ENCODE results near the gene SUPT5H. TPM values are rescaled to one million over a fixed set of nuclear protein-coding genes. Genes with fewer than 3 reads are reported as not detected.
A peak's percentile ranks its signal among the peaks of the same experiment; 100 is the strongest.

SUPT5H gene
- total RNA-seq, 5 donors from 2014 or later (not counting 1 experiment from before 2014, with no cell fraction given): 180 to 301 (median 194) TPM

- peak overlapping the region; percentile 84 to 90 (median 88) for H3K4me3 Mint-ChIP-seq
- peaks cover 15% of the 10 kb centered on the region in 2 donors for H3K36me3 ChIP-seq (ENCODE audit: control insufficient read depth in 2 of 2, extremely low read depth in 1 of 2, insufficient read depth in 1 of 2, low read length in 1 of 2)
- ATAC-seq (replicated peaks in 1 of 4): no peak
Measured at GRCh38 chr19:39481229-39481545, 35.8 kb downstream of the SUPT5H start.

DNA sequence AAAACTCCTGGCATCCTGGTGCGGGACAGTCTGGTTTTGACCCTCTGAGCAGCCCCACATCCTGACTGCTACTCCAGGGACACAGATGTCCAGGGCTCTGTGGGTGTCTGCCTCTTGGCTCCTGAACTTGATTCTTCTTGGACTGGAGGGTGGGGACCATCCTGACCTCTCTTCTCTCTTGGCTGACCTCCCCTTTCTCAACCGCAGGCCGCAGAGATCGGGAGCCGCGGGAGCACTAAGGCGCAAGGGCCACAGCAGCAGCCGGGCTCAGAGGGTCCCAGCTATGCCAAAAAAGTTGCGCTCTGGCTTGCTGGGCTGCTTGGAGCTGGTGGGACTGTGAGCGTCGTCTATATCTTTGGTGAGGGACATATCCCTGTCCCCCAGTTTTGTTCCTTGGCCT lies 36.3 kb downstream of the SUPT5H start:
- Histone ChIP-seq H3K36me3 (ENCODE audit: control insufficient read depth in 2 of 2, extremely low read depth in 1 of 2, insufficient read depth in 1 of 2, low read length in 1 of 2) (peaks cover 18 to 19% of the 10 kb centered on the region in 2 donors), H3K4me1 (ENCODE audit: control insufficient read depth in 1 of 2, extremely low read depth in 1 of 2, insufficient read depth in 2 of 2, low read length in 2 of 2) (peaks cover 6 to 22% of the 10 kb centered on the region in 2 experiments), H3K9me3 (no peaks in the 10 kb centered on the region), H3K4me3 (ENCODE audit: control insufficient read depth in 1 of 2, extremely low read depth in 1 of 2, low read length in 1 of 2) (peak overlapping the region; percentile 90 to 97), H3K27me3 (replicated peaks in 1 of 2; ENCODE audit: control insufficient read depth in 2 of 2, extremely low read depth in 1 of 2, insufficient read depth in 2 of 2, low read length in 1 of 2) (no peaks in the 10 kb centered on the region), H3K27ac (ENCODE audit: low read length) (no peak overlapping the region)
- H3K27ac Mint-ChIP-seq: peak overlapping the region; percentile 65 to 79
- DNase-seq: no peak
- WGBS (ENCODE audit: insufficient coverage): 93% methylated on average over 5 of the region's 11 CpGs
- ChIA-PET CTCF (no interaction called here), POLR2A (no interaction called here)
- H3K4me1 Mint-ChIP-seq: peaks cover 25 to 28% (median 26%) of the 10 kb centered on the region in 3 donors
- H3K36me3 Mint-ChIP-seq: peaks cover 11% of the 10 kb centered on the region
- peak overlapping the region; percentile 84 to 90 (median 88) for H3K4me3 Mint-ChIP-seq
- no peak for ATAC-seq (replicated peaks in 1 of 4)
- H3K27me3 Mint-ChIP-seq: no peaks in the 10 kb centered on the region
- no peaks in the 10 kb centered on the region for H3K9me3 Mint-ChIP-seq

More at GRCh38 chr19:39481229-39481545, 35.8 kb downstream of the SUPT5H start:
- Mint-ChIP-seq H3K27ac (peak overlapping the region; percentile 65 to 79), H3K36me3 (peaks cover 12% of the 10 kb centered on the region), H3K4me1 (peaks cover 25 to 28% (median 26%) of the 10 kb centered on the region in 3 donors), H3K9me3 (no peaks in the 10 kb centered on the region), H3K27me3 (no peaks in the 10 kb centered on the region)
- DNase-seq: no peak
- H3K27me3 ChIP-seq (replicated peaks in 1 of 2; ENCODE audit: control insufficient read depth in 2 of 2, extremely low read depth in 1 of 2, insufficient read depth in 2 of 2, low read length in 1 of 2): no peaks in the 10 kb centered on the region
- 4% methylated on average over 7 of the region's 12 CpGs for WGBS (ENCODE audit: insufficient coverage)
- POLR2A ChIA-PET: interaction anchor here (0.6 to 1.0 kb wide), 2 partner anchors 33 to 45 kb away, joined by 7 read pairs; partner anchors contain the start of gene RPS16 (in 1 of the 2)
- no peaks in the 10 kb centered on the region for H3K9me3 ChIP-seq
- peak overlapping the region; percentile 90 to 97 for H3K4me3 ChIP-seq (ENCODE audit: control insufficient read depth in 1 of 2, extremely low read depth in 1 of 2, low read length in 1 of 2)
- peak overlapping the region; percentile 73 for H3K27ac ChIP-seq (ENCODE audit: low read length)
- peaks cover 6 to 22% of the 10 kb centered on the region in 2 experiments for H3K4me1 ChIP-seq (ENCODE audit: control insufficient read depth in 1 of 2, extremely low read depth in 1 of 2, insufficient read depth in 2 of 2, low read length in 2 of 2)
- CTCF ChIA-PET: interaction anchor here in 1 of 2 donors (0.6 to 1.2 kb wide), 5 partner anchors 12 to 99 kb away, joined by 3 to 7 read pairs (median 3); partner anchors contain the start of genes EID2, MED29 and PAF1

- DNase-seq (no peak), ATAC-seq (replicated peaks in 1 of 4) (no peak)
- Mint-ChIP-seq H3K4me1 (peaks cover 25 to 30% (median 26%) of the 10 kb centered on the region in 3 donors), H3K36me3 (peaks cover 17% of the 10 kb centered on the region), H3K27ac (no peak overlapping the region), H3K27me3 (no peaks in the 10 kb centered on the region), H3K9me3 (no peaks in the 10 kb centered on the region), H3K4me3 (peak overlapping the region; percentile 36 to 84 (median 44))
- peaks cover 27 to 29% of the 10 kb centered on the region in 2 donors for H3K36me3 ChIP-seq (ENCODE audit: control insufficient read depth in 2 of 2, extremely low read depth in 1 of 2, insufficient read depth in 1 of 2, low read length in 1 of 2)
- H3K4me1 ChIP-seq (ENCODE audit: control insufficient read depth in 1 of 2, extremely low read depth in 1 of 2, insufficient read depth in 2 of 2, low read length in 2 of 2): peaks cover 6 to 22% of the 10 kb centered on the region in 2 experiments
- no peaks in the 10 kb centered on the region for H3K9me3 ChIP-seq
- no peak overlapping the region for H3K4me3 ChIP-seq (ENCODE audit: control insufficient read depth in 1 of 2, extremely low read depth in 1 of 2, low read length in 1 of 2)
- ChIA-PET CTCF (no interaction called here), POLR2A (no interaction called here)
- no peak overlapping the region for H3K27ac ChIP-seq (ENCODE audit: low read length)
- no peaks in the 10 kb centered on the region for H3K27me3 ChIP-seq (replicated peaks in 1 of 2; ENCODE audit: control insufficient read depth in 2 of 2, extremely low read depth in 1 of 2, insufficient read depth in 2 of 2, low read length in 1 of 2)
- no CpG with 5 or more reads among the region's 6 CpGs for WGBS (ENCODE audit: insufficient coverage)
Measured at GRCh38 chr19:39483141-39483540, 37.8 kb downstream of the SUPT5H start.

- POLR2A ChIA-PET: no interaction called here
- H3K36me3 Mint-ChIP-seq: peaks cover 32% of the 10 kb centered on the region
Measured at GRCh38 chr19:39489756-39490155, 44.4 kb downstream of the SUPT5H start.

GRCh38 chr19:39492225-39492624 lies 46.8 kb downstream of the SUPT5H start:
- ATAC-seq (replicated peaks in 1 of 4) (no peak), DNase-seq (no peak)
- ChIA-PET POLR2A (no interaction called here), CTCF (interaction anchor here (0.5 to 0.7 kb wide), 3 partner anchors 19 to 388 kb away, joined by 3 to 10 read pairs (median 7); no protein-coding TSS in a partner anchor)
- no peak overlapping the region for H3K27ac Mint-ChIP-seq
- H3K9me3 ChIP-seq: no peaks in the 10 kb centered on the region
- peaks cover 21% of the 10 kb centered on the region for H3K36me3 Mint-ChIP-seq
- no peaks in the 10 kb centered on the region for H3K4me1 Mint-ChIP-seq
- no peaks in the 10 kb centered on the region for H3K4me1 ChIP-seq (ENCODE audit: control insufficient read depth in 1 of 2, extremely low read depth in 1 of 2, insufficient read depth in 2 of 2, low read length in 2 of 2)
- no peak overlapping the region for H3K27ac ChIP-seq (ENCODE audit: low read length)
- H3K9me3 Mint-ChIP-seq: no peaks in the 10 kb centered on the region
- no peak overlapping the region for H3K4me3 ChIP-seq (ENCODE audit: control insufficient read depth in 1 of 2, extremely low read depth in 1 of 2, low read length in 1 of 2)
- H3K27me3 ChIP-seq (replicated peaks in 1 of 2; ENCODE audit: control insufficient read depth in 2 of 2, extremely low read depth in 1 of 2, insufficient read depth in 2 of 2, low read length in 1 of 2): peaks cover 0 to 14% of the 10 kb centered on the region in 2 experiments
- no peak overlapping the region for H3K4me3 Mint-ChIP-seq
- WGBS (ENCODE audit: insufficient coverage): 82% methylated on average over 2 of the region's 6 CpGs
- peaks cover 6 to 9% of the 10 kb centered on the region in 2 donors for H3K27me3 Mint-ChIP-seq
- peaks cover 26 to 32% of the 10 kb centered on the region in 2 donors for H3K36me3 ChIP-seq (ENCODE audit: control insufficient read depth in 2 of 2, extremely low read depth in 1 of 2, insufficient read depth in 1 of 2, low read length in 1 of 2)

More at GRCh38 chr19:39489756-39490155, 44.4 kb downstream of the SUPT5H start:
- Mint-ChIP-seq H3K9me3 (no peaks in the 10 kb centered on the region), H3K27me3 (no peaks in the 10 kb centered on the region), H3K4me3 (no peak overlapping the region), H3K4me1 (peaks cover 0 to 2% (median 0%) of the 10 kb centered on the region in 3 donors), H3K27ac (no peak overlapping the region)
- no peaks in the 10 kb centered on the region for H3K9me3 ChIP-seq
- H3K27ac ChIP-seq (ENCODE audit: low read length): no peak overlapping the region
- H3K27me3 ChIP-seq (replicated peaks in 1 of 2; ENCODE audit: control insufficient read depth in 2 of 2, extremely low read depth in 1 of 2, insufficient read depth in 2 of 2, low read length in 1 of 2): no peaks in the 10 kb centered on the region
- no peaks in the 10 kb centered on the region for H3K4me1 ChIP-seq (ENCODE audit: control insufficient read depth in 1 of 2, extremely low read depth in 1 of 2, insufficient read depth in 2 of 2, low read length in 2 of 2)
- DNase-seq (no peak), ATAC-seq (replicated peaks in 1 of 4) (no peak)
- H3K4me3 ChIP-seq (ENCODE audit: control insufficient read depth in 1 of 2, extremely low read depth in 1 of 2, low read length in 1 of 2): no peak overlapping the region
- WGBS (ENCODE audit: insufficient coverage): 88% methylated on average over 4 of the region's 10 CpGs
- CTCF ChIA-PET: no interaction called here
- H3K36me3 ChIP-seq (ENCODE audit: control insufficient read depth in 2 of 2, extremely low read depth in 1 of 2, insufficient read depth in 1 of 2, low read length in 1 of 2): peaks cover 44 to 52% of the 10 kb centered on the region in 2 donors

DNA sequence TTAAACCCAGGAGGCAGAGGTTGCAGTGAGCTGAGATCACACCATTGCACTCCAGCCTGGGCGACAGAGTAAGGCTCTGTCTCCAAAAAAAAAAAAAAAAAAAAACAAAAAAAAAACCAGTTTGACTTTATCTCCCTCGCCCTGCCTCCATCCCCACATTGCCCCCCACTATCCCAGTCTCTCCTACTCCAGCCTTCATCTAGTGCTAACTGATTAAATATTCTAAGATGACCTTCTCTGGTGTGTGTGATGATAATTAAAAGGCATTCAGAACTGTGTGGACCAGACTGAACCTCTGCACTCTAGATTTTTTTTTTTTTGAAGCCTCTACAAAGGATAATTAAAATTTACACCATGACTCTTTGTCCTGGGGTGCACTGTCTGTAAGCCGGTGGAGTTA lies 47.4 kb downstream of the SUPT5H start:
- WGBS (ENCODE audit: insufficient coverage): no CpG with 5 or more reads among the region's 3 CpGs
- H3K9me3 ChIP-seq: no peaks in the 10 kb centered on the region
- ATAC-seq (replicated peaks in 1 of 4) (no peak), DNase-seq (no peak)
- Mint-ChIP-seq H3K27me3 (peaks cover 6 to 11% of the 10 kb centered on the region in 2 donors), H3K27ac (no peak overlapping the region), H3K9me3 (no peaks in the 10 kb centered on the region), H3K4me3 (no peak overlapping the region), H3K36me3 (peaks cover 20% of the 10 kb centered on the region), H3K4me1 (peaks cover 0 to 2% (median 1%) of the 10 kb centered on the region in 3 donors)
- H3K4me1 ChIP-seq (ENCODE audit: control insufficient read depth in 1 of 2, extremely low read depth in 1 of 2, insufficient read depth in 2 of 2, low read length in 2 of 2): peaks cover 0 to 3% of the 10 kb centered on the region in 2 experiments
- no peak overlapping the region for H3K27ac ChIP-seq (ENCODE audit: low read length)
- CTCF ChIA-PET: interaction anchor here (0.5 to 0.7 kb wide), 2 partner anchors 243 to 389 kb away, joined by 3 to 7 read pairs; no protein-coding TSS in a partner anchor
- H3K4me3 ChIP-seq (ENCODE audit: control insufficient read depth in 1 of 2, extremely low read depth in 1 of 2, low read length in 1 of 2): no peak overlapping the region
- peaks cover 0 to 20% of the 10 kb centered on the region in 2 experiments for H3K27me3 ChIP-seq (replicated peaks in 1 of 2; ENCODE audit: control insufficient read depth in 2 of 2, extremely low read depth in 1 of 2, insufficient read depth in 2 of 2, low read length in 1 of 2)
- H3K36me3 ChIP-seq (ENCODE audit: control insufficient read depth in 2 of 2, extremely low read depth in 1 of 2, insufficient read depth in 1 of 2, low read length in 1 of 2): peaks cover 25 to 30% of the 10 kb centered on the region in 2 donors
- POLR2A ChIA-PET: no interaction called here
